GM19468 (cell line): ENCODE measurements around the gene ASCC3.
A peak's percentile ranks its signal among the peaks of the same experiment; 100 is the strongest.
"Not testable (repeated sequence)": the region's sequence is repeated elsewhere in the genome, so short reads cannot be mapped to it uniquely, and the experiment has no call there.

Source experiments
- ATAC-seq: cut with Tn5 transposase; IDR thresholded peaks from one replicate; pipeline ENCODE4 v1.9.1; 2021; ENCODE audit warnings: mild to moderate bottlenecking, moderate library complexity, moderate number of reproducible peaks; ENCODE audit not compliant: unreplicated experiment; ENCODE audit errors: extremely low read depth

The ASCC3 gene

GRCh38 chr6:100808638-100809275 lies 72.4 kb downstream of the ASCC3 start:
- no peak for ATAC-seq

- ATAC-seq: no peak
These were observed 74.8 kb downstream of the ASCC3 start for GRCh38 chr6:100806296-100806695.

- no peak for ATAC-seq
These were observed 77.7 kb downstream of the ASCC3 start for GRCh38 chr6:100803264-100804045.

DNA sequence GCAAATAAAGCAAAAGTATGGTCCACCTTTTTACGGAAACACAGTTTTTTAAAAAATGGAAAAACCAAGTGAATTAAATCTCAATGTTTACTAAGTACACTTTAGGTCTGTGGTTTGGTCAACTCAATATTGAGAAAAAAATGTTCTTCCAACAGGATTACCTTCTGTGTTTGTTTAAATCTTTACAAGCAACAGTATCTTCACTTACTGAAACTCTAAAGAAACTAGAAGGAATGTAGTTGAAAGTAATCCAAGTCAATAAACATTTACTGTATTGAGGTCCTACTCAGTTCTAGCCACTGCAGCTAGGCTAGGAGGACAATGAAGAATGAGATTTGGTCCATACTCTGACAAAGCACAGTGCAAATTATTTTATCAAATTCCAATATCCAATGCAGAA lies 80.1 kb downstream of the ASCC3 start:
- ATAC-seq: no peak

- ATAC-seq: peak; percentile 91
These were observed 84.9 kb downstream of the ASCC3 start for GRCh38 chr6:100796049-100796823.

DNA sequence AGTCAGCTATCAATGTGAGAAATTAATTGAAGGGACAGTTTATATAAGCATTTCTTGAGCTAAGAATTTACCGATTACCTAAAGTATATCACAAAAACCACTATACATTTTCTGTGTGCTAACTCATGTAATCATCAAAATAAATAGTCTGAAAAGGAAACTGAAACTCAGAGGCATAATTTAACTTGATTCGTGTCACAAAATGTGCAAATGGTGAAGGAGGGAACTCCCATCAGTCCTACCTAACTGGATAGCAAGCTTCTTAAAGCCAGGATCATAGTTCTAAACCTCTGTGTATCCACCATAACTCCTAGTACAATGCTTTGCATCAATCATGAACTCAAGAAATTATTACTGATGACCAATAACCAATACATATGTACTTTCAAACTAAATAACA lies 91.0 kb downstream of the ASCC3 start:
- ATAC-seq: no peak

- ATAC-seq: no peak
These were observed 95.1 kb downstream of the ASCC3 start for GRCh38 chr6:100785982-100786381.

- ATAC-seq: no peak
These were observed 100.5 kb downstream of the ASCC3 start for GRCh38 chr6:100780648-100781047.

DNA sequence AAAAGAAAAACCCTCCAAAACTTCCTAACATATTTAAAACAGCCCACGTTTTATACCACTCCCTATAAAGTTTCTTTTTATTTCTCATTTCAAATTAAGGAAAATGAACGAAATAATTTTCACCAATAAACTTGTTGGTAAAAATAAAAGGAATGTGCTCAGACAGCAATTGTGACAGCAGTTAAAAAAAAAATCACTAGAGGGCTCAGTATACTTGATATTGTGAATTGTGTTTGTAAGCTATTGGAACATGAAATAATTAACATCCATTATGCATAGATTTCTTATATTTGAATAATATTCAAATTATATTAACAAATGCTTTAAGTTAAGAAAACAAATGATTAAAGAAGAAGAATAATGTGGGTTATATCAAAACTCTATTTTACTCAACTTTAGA lies 105.5 kb downstream of the ASCC3 start:
- no peak for ATAC-seq

GRCh38 chr6:100774681-100775080 lies 106.4 kb downstream of the ASCC3 start:
- no peak for ATAC-seq

- ATAC-seq: no peak
These were observed 112.2 kb downstream of the ASCC3 start for GRCh38 chr6:100768816-100769351.

DNA sequence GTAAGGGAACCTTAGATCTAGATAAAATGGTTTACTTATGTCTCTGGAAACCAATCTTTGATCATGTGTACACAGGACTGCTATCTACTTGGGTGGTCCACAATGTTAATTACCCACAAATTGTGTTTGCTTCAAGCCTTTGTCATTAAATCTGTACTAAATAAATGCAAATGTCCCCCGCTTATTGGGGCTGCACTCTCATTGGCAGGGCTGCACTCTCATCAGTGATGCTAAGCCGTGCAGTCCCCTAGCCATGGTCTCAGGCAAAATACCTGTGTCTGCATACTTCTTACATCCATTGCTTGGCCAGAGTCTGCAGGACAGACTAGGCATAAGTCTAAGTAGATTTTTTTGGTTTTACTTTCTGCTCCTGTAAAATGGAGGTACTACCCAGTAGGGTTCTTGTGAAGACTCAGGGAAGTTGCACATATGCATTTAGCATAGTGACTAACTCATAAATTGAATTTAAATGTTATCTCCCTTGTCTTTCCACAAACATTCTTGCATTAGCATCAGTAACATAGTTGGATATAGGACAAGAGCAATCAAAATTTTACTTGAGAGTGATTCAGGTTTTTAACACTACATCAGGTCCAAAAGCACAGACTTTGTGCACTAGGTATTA lies 117.4 kb downstream of the ASCC3 start:
- no peak for ATAC-seq

- ATAC-seq: no peak
These were observed 119.3 kb downstream of the ASCC3 start for GRCh38 chr6:100761841-100762240.

DNA sequence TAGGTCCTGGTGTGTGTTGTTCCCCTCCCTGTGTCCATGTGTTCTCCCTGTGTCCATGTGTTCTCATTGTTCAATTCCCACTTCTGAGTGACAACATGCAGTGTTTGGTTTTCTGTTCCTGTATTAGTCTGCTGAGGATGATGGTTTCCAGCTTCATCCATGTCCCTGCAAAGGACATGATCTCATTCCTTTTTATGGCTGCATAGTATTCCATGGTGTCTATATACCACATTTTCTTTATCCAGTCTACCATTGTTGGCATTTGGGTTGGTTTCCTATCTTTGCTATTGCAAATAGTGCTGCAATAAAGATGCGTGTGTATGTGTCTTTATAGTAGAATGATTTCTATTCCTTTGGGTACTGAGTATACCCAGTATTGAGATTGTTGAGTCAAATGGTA lies 122.7 kb downstream of the ASCC3 start:
- not testable (repeated sequence) for ATAC-seq

- no peak for ATAC-seq
These were observed 127.7 kb downstream of the ASCC3 start for GRCh38 chr6:100753421-100753820.

DNA sequence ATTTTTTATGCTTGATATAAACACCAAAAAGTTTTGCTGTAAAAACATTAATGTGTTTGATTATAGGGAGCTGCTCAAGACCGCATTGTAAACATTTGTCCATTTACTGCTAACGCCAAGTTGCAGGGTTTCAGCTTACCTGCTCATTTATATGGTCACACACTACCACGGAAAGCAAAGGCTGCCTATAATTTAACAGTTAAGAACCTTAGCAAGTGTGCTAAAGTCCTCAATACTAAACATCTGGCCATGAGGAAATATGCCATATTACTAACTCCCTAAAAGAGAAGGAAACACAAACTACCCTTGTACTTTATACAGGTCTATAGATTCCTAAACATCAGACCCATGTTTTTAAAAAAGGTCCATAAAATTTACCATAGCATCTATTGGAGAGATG lies 129.5 kb downstream of the ASCC3 start:
- ATAC-seq: no peak

- ATAC-seq: no peak
These were observed 135.6 kb downstream of the ASCC3 start for GRCh38 chr6:100745419-100746041.

- no peak for ATAC-seq
These were observed 140.7 kb downstream of the ASCC3 start for GRCh38 chr6:100740439-100740838.

- not testable (repeated sequence) for ATAC-seq
These were observed 143.4 kb downstream of the ASCC3 start for GRCh38 chr6:100737720-100738119.

GRCh38 chr6:100731411-100731810 lies 149.7 kb downstream of the ASCC3 start:
- ATAC-seq: no peak
